ENCODE data around the gene ATG2A.

DNA sequence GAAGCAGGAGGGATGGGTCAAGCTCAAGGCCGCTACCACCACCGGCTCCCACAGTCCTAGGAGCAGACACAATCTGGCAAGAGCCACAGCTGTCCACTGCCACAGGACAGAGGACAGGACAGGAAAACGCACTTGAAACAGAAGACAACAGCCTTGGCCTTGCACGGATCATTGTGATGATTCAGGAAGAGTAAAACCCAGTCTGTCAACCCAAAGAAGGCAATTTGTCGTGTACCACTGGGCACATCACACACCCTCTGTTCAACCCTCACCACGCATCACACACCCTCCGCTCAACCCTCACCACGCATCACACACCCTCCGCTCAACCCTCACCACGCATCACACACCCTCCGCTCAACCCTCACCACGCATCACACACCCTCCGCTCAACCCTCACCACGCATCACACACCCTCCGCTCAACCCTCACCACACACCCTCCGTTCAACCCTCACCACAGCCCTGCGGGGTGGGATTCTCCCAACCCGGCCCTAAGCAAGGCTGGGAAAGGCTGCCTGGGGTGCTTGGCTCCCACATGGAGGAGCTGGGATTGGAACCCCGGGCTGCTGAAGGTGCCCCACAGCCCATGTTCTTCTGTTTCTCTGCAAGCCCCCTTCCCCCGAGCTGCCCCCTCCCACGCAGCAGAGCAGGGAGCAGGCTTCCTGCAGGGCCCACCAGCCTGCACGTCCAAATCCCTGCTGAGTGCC, 61.3 kb downstream of the ATG2A start:
- TF ChIP-seq, protein P1, sequence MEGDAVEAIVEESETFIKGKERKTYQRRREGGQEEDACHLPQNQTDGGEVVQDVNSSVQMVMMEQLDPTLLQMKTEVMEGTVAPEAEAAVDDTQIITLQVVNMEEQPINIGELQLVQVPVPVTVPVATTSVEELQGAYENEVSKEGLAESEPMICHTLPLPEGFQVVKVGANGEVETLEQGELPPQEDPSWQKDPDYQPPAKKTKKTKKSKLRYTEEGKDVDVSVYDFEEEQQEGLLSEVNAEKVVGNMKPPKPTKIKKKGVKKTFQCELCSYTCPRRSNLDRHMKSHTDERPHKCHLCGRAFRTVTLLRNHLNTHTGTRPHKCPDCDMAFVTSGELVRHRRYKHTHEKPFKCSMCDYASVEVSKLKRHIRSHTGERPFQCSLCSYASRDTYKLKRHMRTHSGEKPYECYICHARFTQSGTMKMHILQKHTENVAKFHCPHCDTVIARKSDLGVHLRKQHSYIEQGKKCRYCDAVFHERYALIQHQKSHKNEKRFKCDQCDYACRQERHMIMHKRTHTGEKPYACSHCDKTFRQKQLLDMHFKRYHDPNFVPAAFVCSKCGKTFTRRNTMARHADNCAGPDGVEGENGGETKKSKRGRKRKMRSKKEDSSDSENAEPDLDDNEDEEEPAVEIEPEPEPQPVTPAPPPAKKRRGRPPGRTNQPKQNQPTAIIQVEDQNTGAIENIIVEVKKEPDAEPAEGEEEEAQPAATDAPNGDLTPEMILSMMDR (IDR thresholded peaks at IDR 0.05): no peak
- no peak for TF ChIP-seq EP300 (IDR thresholded peaks at IDR 0.05)
- TF ChIP-seq POLR2AphosphoS5 (IDR thresholded peaks at IDR 0.05): no peak

Measured in stomach (tissue), 4 donors.